ENCODE results near the gene TLR6.
"Not testable (repeated sequence)": the region's sequence is repeated elsewhere in the genome, so short reads cannot be mapped to it uniquely, and the experiment has no call there.

TLR6 gene

DNA sequence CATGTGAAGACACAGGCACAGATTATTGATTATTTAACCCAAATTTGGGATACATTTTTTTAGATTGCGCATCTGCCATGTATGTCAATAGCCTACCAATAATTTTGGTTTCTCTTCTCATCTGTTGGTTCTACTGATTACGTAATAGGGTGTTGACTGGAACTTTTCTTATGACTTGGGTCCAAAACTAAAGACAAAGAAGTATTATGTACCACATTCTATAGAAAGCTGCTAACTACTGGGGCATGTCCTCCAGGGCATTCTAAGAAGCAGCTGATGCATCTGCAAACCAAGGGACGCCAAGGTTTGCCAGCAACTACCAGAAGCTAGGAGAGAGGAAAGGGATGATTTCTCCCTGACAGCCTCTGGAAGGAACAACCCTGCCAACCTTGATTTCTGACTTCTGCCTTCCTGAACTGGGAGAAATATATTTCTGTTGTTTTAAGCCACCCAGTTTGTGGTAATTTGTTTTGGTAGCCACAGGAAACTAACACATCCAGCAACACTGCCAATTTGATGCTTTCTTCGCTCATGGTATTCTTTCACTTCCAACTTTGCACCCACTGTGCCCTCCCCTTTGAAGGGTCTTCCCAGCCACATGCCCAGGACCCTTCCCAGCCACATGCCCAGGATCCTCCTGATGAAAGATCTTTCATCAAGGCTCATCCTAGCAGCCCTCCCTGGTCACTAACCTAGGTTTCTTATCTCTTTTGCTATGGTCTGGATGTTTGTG is 36.1 kb downstream of the TLR6 start:
- peak; percentile 59 for DNase-seq (ENCODE audit: low spot score)

DNA sequence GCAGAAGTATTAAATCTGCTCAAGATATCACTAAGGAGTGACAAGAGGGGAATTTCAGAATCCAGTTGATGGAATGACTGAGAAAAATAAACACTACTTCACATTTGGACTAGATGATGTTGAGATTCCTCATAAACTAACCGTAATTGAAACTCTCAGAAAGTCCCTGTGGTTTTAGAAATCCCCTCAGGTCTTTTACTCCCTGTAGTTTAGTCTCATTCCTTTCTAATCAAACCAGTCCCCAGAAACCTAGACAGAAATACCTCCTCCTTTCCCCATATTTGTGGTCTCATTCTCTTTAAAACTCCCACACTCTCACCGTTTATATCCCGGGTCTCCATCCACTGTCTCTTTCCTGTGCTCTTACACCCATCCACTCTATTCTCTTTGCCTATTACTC is 37.0 kb downstream of the TLR6 start:
- no peak for DNase-seq (ENCODE audit: low spot score)

DNA sequence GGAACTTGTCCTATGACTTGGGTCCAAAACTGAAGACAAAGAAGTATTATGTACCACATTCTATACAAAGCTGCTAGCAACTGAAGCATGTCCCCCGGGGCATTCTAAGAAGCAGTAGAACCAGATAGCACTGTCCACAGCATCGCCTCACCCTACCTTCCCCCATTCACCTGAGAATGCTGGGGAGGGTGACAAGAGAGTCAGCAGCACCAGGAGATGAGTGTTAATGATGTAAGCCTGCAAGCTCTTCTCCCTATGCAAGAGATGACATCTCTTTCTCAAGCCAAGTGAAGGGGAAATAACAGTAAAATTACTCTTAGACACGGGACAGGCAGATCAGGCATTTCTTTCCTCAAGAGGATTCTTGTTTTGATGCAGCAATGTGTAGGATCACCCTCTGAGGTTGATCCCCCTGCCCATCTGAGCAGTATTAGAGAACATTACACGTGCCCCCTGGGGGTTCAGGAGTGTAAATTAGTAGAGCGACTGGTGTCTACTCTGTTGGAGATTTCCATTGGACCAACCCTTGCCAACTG is 38.1 kb downstream of the TLR6 start:
- DNase-seq (ENCODE audit: low spot score) = peak; percentile 49

DNA sequence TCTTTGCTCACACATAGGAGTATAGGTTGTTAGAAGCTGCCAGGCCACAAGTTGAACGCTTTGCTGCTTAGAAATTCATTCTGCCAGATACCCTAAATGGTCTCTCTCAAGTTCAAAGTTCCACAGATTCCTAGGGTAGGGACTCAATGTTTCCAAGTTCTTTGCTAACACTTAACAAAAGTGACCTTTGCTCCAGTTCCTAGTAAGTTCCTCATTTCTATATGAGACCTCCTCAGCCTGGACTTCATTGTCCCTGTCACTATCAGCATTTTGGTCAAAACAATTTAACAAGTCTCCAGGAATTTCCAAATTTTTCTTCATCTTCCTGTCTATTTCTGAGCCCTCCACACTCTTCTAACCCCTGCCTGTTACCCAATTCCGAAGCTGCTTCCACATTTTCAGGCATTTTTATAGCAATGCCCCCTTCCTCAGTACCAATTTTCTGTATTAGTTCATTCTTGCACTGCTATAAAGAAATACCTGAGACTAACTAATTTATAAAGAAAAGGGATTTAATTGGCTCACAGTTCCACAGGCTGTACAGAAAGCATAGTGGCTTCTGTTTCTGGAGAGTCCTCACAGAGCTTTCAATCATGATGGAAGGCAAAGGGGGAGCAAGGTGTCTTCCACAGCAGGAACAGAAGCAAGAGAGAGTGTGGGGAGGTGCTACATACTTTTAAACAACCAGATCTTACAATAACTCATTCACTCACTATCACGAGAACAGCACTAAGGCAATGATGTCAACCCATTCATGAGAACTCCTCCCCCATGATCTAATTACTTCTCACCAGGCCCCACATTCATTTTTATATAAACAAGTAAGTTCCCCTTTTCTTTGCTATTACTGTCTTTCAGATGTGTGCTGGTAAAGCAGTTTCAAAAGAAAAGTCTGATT is 40.5 kb downstream of the TLR6 start:
- no peak for DNase-seq (ENCODE audit: low spot score)

DNA sequence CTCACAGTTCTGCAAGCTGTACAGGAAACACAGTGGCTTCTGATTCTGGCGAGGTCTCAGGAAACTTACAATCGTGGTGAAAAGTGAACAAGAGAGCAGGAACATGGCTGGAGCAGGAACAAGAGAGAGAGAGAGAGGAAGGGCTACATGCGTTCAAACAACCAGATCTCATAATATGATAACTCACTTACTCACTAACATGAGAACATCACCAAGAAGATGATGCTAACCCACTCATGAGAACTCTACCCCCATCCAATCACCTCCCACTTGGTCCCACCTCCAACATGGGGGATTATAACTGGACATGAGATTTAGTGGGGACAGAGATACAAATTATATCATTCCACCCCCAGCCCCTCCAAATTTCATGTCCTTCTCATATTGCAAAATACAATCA is 42.2 kb downstream of the TLR6 start:
- DNase-seq (ENCODE audit: low spot score) = no peak

DNA sequence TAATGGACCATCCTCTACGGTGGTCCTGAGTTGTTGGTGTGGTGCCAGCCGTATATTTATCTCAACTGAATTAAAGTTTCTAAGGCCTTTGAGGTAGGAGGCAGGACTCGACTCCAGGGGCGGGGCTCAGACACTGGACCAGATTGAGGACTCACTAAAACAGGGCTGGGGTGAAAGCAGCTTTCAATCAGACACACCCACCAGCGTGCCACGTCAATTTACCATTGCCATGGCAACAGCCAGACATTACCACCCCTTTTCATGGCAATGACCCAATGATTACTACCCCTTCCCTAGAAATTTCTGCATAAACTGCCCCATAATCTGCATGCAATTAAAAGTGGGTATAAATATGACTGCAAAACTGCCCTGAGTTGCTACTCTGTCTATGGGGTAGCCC is 45.3 kb downstream of the TLR6 start:
- DNase-seq (ENCODE audit: low spot score) = no peak

GRCh38 chr4:38807462-38807861 is 49.2 kb downstream of the TLR6 start:
- not testable (repeated sequence) for DNase-seq (ENCODE audit: low spot score)

GRCh38 chr4:38806251-38806650 is 50.4 kb downstream of the TLR6 start:
- DNase-seq (ENCODE audit: low spot score) = not testable (repeated sequence)

- DNase-seq (ENCODE audit: low spot score) = no peak
Measured at GRCh38 chr4:38805530-38806145, 51.0 kb downstream of the TLR6 start.

DNA sequence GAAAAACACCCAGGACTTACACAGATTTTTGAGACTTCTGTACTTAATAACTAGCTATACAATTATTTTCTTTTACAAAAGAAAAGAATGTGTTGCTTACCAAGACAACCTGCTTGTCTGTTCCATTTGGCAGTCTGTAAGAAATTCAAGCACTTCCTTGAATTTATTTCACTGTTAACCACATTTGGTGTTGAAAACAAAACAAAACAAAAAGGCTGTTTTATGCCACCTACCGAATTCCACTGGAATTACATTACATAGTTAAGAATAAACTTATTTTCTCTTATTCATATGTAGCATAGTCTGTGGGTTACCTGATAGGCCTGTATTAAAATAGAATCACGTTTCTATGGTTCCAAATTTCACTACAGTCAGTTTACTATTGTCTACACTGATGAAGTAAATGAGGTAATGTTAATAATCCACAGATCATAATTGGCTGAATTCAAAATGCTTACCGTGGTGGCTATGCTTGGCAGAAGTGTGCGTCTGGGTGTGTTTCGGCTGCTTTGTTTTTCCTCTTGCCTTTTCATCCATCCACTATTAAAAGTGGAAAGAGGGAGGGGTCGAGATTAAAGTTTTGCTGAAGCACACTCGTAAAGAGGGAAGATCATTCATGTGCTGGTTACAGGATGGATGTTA is 51.8 kb downstream of the TLR6 start, which contains the start of gene TLR1:
TSS of gene TLR1 (minus strand) at position 138 of the 642 bp plus-strand sequence. CDS start 5,960 bp downstream, outside the sequence.
- DNase-seq (ENCODE audit: low spot score) = no peak

DNA sequence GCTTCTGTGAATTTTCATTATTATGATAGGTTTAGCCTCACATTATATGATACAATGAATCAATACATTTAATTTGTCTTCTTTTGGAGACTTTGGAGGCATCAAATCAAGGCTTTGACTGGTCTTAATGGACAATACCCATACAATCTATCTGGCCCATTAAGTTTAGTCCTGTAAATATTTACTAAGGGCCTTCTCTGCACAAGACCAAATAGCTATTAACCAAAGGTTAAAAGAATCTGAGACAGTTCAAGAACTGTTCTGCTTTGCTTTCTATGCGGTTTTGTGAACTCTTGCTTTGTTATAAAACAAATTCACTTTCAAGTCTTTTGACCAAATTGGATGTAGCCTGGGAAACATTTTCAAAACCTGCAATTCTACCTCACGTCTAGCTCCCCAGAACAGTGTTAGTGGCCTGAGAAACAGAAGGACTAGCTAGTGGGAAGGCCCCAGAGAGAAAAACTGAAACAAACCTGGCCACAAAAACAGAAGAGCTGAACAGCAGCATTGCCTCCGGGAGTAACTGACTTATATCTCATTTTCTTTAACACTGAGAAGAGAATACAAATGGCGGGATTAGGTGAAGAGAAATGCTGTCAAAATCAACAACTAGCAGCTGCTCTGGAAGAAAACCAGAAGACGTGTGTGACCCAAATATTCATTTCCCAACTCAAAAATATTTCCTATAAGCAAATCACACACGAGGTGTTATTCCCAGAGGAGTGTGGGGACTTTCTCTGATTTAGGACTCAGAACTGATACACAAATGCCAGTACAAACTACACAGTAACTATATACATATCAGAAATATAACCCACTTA is 52.6 kb downstream of the TLR6 start:
- DNase-seq (ENCODE audit: low spot score) = no peak

GRCh38 chr4:38802561-38803355 is 53.9 kb downstream of the TLR6 start:
- no peak for DNase-seq (ENCODE audit: low spot score)

- no peak for DNase-seq (ENCODE audit: low spot score)
Measured at GRCh38 chr4:38800961-38801450, 55.6 kb downstream of the TLR6 start.

DNA sequence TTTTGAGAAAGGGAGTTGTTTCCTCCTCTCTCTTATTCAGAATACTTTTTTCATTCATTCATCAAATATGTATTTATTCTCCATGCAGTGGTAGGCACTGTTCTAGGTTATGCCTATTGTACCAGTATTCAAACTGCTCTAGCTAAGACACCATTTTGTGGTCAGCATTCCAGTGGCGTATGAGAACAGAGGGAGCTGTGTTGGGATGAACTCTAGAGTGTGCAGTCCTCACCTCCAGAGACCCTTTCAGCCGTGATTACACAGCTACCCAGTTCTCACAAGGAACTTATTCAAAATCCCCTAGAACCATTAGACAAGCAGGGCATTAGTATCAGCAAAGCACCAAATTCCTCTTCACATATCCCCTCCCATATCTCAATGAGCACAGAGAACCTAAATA is 56.3 kb downstream of the TLR6 start:
- DNase-seq (ENCODE audit: low spot score) = peak; percentile 20

- DNase-seq (ENCODE audit: low spot score) = no peak
Measured at GRCh38 chr4:38795087-38795486, 61.5 kb downstream of the TLR6 start.

DNA sequence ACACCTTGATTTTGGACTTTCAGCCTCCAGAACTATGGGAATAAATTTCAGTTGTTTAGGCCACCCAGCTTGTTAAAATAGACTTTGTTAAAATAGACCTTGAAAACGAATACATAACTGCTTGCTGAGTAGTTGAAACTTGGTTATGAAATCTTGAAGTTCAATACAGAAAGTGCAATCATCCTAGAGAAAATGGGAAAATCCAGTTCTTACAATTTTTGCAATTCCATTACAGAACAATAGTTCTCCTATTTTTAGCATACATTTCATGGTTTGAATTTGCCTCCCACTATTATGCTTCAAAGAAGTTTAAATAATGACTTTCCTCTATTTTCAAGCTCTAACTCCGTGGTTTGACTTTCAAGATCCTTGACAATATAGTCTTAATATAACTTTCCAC is 62.6 kb downstream of the TLR6 start:
- DNase-seq (ENCODE audit: low spot score) = no peak

GRCh38 chr4:38791010-38791409 is 65.6 kb downstream of the TLR6 start:
- no peak for DNase-seq (ENCODE audit: low spot score)

GRCh38 chr4:38788317-38788716 is 68.3 kb downstream of the TLR6 start:
- DNase-seq (ENCODE audit: low spot score) = no peak

GRCh38 chr4:38787693-38788092 is 68.9 kb downstream of the TLR6 start:
- no peak for DNase-seq (ENCODE audit: low spot score)

- DNase-seq (ENCODE audit: low spot score) = no peak
Measured at GRCh38 chr4:38785901-38786402, 70.7 kb downstream of the TLR6 start.

Data from COLO829 (cell line).